Measurements from ENCODE around the gene HADHA.

DNA sequence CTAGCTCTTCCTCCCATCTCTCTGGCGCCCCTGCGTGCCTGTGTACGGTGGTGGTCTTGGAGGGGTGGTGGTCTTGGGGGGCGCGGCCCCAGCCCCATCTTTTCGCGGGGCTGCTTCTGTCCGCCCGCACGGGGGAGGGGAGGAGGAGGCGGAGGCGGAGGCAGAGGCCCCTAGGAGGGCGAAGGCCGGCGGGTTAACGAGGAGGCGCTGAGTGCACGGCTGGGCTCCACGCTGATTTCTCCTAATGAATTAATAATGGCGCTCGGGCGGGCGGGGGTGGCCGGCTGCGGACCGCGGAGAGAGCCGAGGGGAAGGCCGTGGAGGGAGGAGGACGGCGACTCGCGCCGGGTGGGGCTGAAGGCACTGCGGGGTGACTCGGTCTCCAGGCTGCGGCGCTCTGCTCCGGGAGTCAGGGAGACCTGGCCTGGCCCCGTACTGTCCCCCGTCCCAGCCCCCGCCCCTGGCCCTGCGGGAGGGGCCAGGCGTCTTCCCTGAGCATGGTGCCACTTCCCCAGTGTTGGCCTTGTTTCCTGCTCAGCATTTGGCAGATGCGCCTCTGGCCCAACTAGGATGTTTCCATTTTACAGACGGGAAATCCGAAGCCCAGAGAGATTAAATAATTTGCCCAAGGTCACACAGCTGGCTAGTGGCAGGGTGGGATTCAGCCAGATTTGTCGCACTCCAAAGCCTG lies 65.5 kb downstream of the HADHA start:
- TF ChIP-seq POLR2AphosphoS5 (IDR thresholded peaks at IDR 0.05; ENCODE audit: low read depth, low read length) = no peak
- TF ChIP-seq POLR2A (IDR thresholded peaks at IDR 0.05; ENCODE audit: low read depth, low read length) = no peak
- no peak for TF ChIP-seq TAF1 (IDR thresholded peaks at IDR 0.05; ENCODE audit: low read depth, low read length)
- no peak for TF ChIP-seq PAX5 (IDR thresholded peaks at IDR 0.05; ENCODE audit: insufficient read depth, low read length, severe bottlenecking)
- TF ChIP-seq POU2F2 (IDR thresholded peaks at IDR 0.05; ENCODE audit: low read depth, low read length) = no peak

All from GM12891 (cell line).